ENCODE data around the gene RHOBTB3. TPM values are rescaled to one million over a fixed set of nuclear protein-coding genes. Genes with fewer than 3 reads are reported as not detected.
A peak's percentile ranks its signal among the peaks of the same experiment; 100 is the strongest.

Gene RHOBTB3
- total RNA-seq, 1 donor = 82.2 TPM

DNA sequence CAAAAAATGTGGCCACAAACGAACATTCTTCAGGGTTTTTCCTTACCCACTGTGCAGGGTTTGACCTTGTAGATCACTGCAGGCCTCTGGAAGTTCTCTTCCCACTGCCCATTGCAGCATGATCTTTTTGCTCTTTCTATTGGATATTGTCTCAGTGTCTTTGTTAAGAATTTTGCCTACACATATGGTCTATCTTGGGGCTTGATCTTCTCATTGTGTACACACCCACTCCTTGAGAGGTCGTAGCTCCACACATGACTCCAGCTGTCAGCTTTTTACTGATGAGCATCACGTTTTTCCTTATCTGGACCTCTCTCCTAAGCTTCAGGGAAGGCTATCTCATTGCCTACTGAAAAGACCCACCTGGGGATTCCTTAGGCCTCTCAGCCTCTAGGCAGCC, 94.4 kb downstream of the RHOBTB3 start:
- TF ChIP-seq, protein P1, sequence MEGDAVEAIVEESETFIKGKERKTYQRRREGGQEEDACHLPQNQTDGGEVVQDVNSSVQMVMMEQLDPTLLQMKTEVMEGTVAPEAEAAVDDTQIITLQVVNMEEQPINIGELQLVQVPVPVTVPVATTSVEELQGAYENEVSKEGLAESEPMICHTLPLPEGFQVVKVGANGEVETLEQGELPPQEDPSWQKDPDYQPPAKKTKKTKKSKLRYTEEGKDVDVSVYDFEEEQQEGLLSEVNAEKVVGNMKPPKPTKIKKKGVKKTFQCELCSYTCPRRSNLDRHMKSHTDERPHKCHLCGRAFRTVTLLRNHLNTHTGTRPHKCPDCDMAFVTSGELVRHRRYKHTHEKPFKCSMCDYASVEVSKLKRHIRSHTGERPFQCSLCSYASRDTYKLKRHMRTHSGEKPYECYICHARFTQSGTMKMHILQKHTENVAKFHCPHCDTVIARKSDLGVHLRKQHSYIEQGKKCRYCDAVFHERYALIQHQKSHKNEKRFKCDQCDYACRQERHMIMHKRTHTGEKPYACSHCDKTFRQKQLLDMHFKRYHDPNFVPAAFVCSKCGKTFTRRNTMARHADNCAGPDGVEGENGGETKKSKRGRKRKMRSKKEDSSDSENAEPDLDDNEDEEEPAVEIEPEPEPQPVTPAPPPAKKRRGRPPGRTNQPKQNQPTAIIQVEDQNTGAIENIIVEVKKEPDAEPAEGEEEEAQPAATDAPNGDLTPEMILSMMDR (IDR thresholded peaks at IDR 0.05; ENCODE audit: insufficient read depth, low read length) = no peak
- H3K4me3 ChIP-seq (ENCODE audit: low read depth, low read length) = no peak overlapping the region
- no peak for DNase-seq (ENCODE audit: low read depth)

GRCh38 chr5:95826949-95827891, 96.1 kb downstream of the RHOBTB3 start:
- TF ChIP-seq, protein P1 (IDR thresholded peaks at IDR 0.05; ENCODE audit: insufficient read depth, low read length) = no peak
- H3K4me3 ChIP-seq (ENCODE audit: low read depth, low read length) = no peak overlapping the region
- DNase-seq (ENCODE audit: low read depth) = no peak

DNA sequence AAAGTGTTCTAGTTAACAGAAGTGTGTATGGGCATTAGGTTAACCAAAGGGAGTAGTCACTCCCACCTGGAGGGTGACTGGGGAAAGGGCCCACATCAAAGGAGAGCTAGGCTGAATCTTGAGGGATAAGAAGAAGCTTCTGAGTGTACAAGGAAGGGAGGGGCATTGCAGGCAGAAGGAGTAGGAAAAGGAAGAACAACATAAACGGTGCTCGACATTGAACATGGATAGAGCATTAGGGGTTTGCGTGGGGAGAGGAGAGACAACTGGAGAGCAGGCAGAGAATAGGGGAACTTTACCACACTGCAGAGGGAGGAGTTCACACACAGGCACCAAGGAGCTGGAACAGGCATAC, 96.7 kb downstream of the RHOBTB3 start:
- no peak for DNase-seq (ENCODE audit: low read depth)
- TF ChIP-seq, protein P1 (IDR thresholded peaks at IDR 0.05; ENCODE audit: insufficient read depth, low read length) = no peak
- no peak overlapping the region for H3K4me3 ChIP-seq (ENCODE audit: low read depth, low read length)

- TF ChIP-seq, protein P1 (IDR thresholded peaks at IDR 0.05; ENCODE audit: insufficient read depth, low read length) = no peak
- no peak for DNase-seq (ENCODE audit: low read depth)
- H3K4me3 ChIP-seq (ENCODE audit: low read depth, low read length) = no peak overlapping the region
Measured at GRCh38 chr5:95830226-95830625, 99.1 kb downstream of the RHOBTB3 start.

DNA sequence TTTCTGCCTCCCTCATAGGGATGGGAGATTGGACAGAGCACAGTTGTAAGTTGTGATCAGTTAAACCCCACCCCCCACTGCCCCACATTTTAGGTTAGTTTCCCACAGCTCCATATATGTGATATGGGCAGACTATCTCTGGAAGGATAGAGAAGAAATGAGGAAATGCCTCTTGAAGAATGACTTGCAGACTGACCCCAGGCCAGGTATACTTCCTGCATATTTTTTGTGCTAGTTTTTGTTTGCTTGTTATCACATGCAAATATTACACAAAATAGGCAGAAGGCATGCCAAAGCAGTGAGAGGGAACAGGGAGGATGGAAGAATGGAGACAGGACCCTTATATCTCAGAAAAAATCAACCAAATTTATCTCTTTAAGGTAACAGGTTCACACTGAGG, 101.5 kb downstream of the RHOBTB3 start:
- DNase-seq (ENCODE audit: low read depth) = no peak
- H3K4me3 ChIP-seq (ENCODE audit: low read depth, low read length) = no peak overlapping the region
- TF ChIP-seq, protein P1 (IDR thresholded peaks at IDR 0.05; ENCODE audit: insufficient read depth, low read length) = no peak

- DNase-seq (ENCODE audit: low read depth) = no peak
- TF ChIP-seq, protein P1 (IDR thresholded peaks at IDR 0.05; ENCODE audit: insufficient read depth, low read length) = no peak
- H3K4me3 ChIP-seq (ENCODE audit: low read depth, low read length) = peak overlapping the region; percentile 37
Measured at GRCh38 chr5:95835682-95836385, 104.7 kb downstream of the RHOBTB3 start.

All from fibroblast of the aortic adventitia (primary cell).